IPS-18a (cell line): Measurements from ENCODE around the gene SCAP.

Experiments used
- H3K27ac ChIP-seq: one replicate; pipeline ENCODE4 v1.5.1; 2013; ENCODE audit warnings: low read length
- H3K27me3 ChIP-seq: one replicate; pipeline ENCODE4 v1.6.1; 2013; ENCODE audit warnings: mild to moderate bottlenecking, low read length; ENCODE audit not compliant: control insufficient read depth, insufficient read depth
- H3K36me3 ChIP-seq: one replicate; pipeline ENCODE4 v1.6.1; 2013; ENCODE audit warnings: low read depth, low read length; ENCODE audit not compliant: control insufficient read depth
- H3K4me1 ChIP-seq: one replicate; pipeline ENCODE4 v1.6.1; 2013; ENCODE audit warnings: low read depth, low read length; ENCODE audit not compliant: control insufficient read depth
- H3K4me3 ChIP-seq: one replicate; pipeline ENCODE4 v1.5.1; 2013; ENCODE audit warnings: low read length
- H3K9ac ChIP-seq: one replicate; pipeline ENCODE4 v1.6.1; 2013; ENCODE audit warnings: mild to moderate bottlenecking, low read length, moderate library complexity
- H3K9me3 ChIP-seq: one replicate; pipeline ENCODE4 v1.6.1; 2013; ENCODE audit warnings: low read depth, low read length; ENCODE audit not compliant: control insufficient read depth

The SCAP gene

DNA sequence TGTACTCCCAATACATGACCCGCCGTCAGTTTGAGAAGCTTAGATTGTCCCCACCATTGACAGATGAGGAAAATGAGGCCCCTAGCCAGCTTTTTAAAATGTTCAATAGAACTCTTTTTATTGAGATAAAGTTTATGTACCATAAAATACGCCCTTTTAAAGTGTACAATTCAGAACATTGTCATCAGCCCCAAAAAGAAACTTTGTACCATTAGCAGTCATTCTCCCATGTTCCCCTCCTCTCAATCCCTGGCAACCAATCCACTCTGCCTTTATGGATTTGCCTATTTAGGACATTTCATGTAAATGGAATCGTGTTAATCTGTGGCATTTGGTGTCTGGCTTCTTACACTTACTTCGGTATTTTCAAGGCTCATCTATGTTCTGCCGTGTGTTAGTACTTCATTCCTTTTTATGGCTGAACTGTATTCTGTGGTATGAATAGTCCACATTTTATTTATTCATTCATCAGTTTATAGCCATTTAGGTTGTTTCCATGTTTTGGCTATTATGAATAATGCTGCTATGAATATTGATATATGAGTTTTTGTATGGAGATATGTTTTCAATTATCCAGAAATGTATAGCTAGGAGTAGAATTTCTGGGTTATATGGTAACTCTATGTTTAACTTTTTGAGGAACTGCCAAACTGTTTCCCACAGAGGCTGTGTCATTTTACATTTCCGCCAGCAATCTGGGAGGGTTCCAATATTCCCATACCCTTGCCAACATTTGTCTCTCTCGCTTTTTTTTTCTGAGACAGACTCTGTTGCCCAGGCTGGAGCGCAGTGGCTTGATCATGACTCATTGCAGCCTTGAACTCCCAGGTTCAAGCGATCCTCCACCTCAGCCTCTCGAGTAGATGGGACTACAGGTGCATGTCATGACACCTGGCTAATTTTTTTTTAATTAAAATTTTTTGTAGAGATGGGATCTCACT lies 110.3 kb downstream of the SCAP start:
- no peaks in the 10 kb centered on the region for H3K4me1 ChIP-seq
- no peak overlapping the region for H3K9ac ChIP-seq
- H3K27me3 ChIP-seq: no peaks in the 10 kb centered on the region
- no peak overlapping the region for H3K27ac ChIP-seq
- no peaks in the 10 kb centered on the region for H3K36me3 ChIP-seq
- H3K9me3 ChIP-seq: no peaks in the 10 kb centered on the region
- no peak overlapping the region for H3K4me3 ChIP-seq
